HG03520 (cell line): Measurements from ENCODE around the gene FREM2.

ENCODE experiments used
- ATAC-seq: cut with Tn5 transposase; IDR thresholded peaks from one replicate; pipeline ENCODE4 v1.9.1; 2021; ENCODE audit warnings: mild to moderate bottlenecking, moderate library complexity; ENCODE audit not compliant: unreplicated experiment

Gene FREM2, protein sequence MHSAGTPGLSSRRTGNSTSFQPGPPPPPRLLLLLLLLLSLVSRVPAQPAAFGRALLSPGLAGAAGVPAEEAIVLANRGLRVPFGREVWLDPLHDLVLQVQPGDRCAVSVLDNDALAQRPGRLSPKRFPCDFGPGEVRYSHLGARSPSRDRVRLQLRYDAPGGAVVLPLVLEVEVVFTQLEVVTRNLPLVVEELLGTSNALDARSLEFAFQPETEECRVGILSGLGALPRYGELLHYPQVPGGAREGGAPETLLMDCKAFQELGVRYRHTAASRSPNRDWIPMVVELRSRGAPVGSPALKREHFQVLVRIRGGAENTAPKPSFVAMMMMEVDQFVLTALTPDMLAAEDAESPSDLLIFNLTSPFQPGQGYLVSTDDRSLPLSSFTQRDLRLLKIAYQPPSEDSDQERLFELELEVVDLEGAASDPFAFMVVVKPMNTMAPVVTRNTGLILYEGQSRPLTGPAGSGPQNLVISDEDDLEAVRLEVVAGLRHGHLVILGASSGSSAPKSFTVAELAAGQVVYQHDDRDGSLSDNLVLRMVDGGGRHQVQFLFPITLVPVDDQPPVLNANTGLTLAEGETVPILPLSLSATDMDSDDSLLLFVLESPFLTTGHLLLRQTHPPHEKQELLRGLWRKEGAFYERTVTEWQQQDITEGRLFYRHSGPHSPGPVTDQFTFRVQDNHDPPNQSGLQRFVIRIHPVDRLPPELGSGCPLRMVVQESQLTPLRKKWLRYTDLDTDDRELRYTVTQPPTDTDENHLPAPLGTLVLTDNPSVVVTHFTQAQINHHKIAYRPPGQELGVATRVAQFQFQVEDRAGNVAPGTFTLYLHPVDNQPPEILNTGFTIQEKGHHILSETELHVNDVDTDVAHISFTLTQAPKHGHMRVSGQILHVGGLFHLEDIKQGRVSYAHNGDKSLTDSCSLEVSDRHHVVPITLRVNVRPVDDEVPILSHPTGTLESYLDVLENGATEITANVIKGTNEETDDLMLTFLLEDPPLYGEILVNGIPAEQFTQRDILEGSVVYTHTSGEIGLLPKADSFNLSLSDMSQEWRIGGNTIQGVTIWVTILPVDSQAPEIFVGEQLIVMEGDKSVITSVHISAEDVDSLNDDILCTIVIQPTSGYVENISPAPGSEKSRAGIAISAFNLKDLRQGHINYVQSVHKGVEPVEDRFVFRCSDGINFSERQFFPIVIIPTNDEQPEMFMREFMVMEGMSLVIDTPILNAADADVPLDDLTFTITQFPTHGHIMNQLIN (N-terminal part only)

DNA sequence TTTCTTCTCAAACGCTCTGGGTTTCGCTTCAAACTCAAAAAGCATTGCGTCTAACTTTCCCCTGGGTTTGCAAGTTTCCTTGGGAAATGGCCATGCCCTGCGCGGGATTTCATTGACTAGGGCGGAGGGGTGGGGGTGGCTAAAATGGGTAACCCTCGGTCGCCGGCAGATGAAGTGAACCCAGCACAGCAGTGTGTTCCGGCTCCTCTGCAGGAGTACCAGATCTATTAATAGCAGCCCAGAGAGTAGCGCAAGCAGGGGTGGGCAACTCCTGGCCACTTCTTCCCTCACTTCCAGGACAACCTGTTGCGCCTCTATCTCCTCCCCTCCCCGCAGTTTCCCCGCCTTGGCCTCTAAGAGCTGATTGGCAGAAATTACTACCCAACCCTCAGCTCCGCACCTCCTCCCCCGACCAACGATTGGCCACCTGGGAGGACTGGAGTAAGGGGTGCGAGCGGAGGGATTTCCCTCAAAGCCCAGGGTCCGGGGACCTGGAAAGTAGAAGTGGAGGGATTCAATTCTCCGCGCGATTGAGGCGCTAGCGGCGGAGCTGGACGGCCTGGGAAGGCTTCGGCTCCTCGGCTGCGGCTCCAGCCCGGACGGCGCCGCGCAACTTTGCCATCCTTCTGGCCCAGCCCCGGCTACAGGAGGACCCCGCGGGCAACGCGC lies at the start of gene FREM2:
FREM2 (plus strand) TSS at position 501 of the 669 bp plus-strand sequence. CDS start 268 bp downstream, outside the sequence.
- no peak for ATAC-seq

DNA sequence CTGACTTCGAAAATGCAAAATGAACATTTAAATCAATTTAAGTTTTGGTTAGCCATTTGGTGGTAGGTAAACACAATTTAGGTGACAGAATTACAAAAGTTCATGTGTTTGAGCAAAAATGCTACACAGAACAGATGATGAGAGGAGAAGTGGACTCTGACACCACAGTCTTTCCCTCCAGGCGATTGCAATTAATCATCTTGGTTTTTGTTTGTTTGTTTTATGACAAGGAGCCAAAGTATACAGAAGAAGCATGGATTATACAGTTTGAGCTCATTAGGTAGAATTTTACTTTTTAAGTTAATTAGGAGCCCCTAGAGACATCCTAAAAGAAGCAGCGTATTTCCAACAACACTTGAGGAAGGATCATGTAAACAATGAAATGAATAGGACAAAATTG lies 49.3 kb upstream of the FREM2 start:
- ATAC-seq: no peak

DNA sequence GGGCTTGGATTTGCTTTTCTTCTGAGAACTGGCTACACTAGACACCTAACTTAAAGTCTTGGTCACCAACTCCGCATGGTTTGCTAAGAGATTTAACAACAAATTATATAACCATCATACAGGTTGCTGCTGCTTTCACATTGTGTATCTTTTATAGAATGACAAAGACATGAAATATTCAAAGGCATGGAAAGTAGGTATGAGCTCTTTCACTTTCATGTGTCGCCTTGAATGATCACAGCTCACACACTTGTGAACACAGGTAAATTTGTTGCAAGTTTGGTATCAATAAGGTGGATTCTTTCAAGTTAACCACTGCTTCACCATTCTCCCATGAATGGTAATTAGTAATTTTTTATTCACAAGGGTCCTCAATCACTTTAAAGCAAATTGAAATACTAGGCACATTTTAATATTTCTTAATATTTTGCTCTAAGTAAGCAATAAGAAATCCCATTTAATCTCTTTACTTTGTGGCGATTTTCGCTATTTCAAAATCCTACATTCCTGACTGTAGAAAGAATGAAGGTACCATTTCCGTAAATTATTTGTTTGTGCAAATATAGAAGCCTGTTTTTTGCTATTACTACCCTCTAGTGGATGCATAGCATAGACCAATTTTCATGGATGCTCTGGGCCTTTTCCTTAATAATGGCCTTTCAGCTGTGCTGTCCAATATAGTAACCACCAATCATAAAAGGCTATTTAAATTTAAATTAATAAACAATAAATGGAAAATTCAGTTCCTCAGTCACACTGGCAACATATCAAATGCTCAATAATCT lies 45.5 kb upstream of the FREM2 start:
- no peak for ATAC-seq

DNA sequence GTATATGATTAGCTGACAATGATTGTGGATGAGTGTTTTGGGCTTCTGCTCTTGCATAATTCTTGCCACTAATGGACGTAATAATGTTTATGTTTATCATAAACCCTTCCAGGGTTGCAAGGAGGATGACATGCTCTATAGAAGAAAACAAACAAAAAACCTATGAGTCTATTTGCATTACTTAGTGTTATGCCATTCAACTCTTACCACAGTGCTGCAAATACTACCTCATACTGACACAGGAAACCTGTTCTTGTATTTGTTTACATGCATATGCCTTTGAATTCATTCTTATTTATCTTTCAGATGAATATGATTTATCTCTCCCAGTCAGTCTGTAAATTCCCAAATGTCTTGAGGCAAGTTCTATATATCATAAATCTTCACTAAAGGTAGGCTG lies 39.6 kb upstream of the FREM2 start:
- no peak for ATAC-seq

DNA sequence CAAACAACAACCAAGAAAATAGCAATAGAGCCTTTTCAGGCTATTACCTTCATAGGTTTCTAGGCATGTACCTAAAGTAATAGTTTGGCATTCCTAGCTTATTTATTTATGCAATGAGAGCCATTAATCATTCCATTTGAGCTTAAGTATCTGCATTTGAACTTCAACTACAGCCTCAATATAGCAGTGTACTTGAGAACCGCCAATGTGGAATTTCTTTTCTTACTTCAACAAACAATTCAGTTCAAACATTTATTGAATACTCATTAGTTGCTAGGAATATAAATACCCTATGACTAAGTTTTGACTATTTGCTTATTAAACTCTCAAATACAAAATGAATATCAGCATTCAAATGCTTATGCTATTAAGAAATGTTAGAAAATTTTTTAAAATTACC lies 38.0 kb upstream of the FREM2 start:
- no peak for ATAC-seq

DNA sequence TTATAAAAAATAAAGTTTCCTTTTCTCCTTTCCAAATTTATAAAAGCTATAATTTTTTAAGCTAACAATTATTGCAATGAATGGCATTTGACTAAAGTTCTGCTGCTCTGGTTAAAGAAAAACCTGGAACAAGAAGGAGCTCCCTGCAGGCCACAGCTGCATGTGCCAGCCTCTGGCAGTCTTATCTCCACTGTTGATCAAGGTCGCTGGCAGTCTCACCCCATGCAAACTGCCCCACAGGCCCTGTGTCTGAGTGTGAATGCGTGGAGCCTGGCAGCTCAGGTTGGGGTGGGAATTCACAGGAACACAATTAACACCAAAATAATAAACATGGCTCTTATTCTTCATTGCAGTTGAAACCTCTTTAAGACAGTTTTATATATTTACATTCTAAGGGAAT lies 30.2 kb upstream of the FREM2 start:
- no peak for ATAC-seq

DNA sequence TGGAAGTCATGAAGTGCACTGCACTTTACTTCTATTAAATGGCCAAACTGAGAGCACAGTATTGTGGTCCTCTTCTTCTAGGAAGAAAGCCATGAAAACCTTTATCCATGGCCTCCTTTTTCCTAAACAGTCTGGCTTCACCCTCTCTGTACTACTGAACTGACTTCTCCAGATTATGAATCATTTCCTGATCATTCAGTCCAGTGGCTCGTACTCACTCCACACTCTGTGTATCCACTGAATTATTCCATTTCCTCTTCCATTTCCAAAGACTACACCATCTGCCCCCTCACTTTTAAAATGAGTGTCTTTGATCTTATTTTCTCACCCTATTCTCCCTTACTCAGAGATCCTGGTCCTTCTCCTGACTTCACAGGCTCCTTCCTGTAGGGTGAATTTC lies 29.7 kb upstream of the FREM2 start:
- ATAC-seq: no peak

DNA sequence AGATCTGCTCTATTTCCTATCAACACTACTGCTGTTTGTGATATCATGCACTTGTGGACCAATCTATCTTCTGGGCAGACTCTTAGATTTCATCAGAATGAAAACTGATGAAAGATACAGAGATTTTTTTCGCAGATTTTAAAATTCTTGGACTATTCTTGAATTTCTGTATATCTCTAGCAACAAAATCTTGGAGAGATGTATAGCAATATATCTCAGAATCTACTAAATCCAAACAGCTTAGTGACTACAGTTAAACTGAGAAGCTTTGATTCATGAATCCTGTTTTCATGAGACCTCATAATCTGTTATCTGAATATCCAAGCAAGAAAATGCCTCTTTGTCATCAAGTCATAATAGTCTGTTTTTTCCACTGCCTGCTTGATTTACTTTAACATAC lies 28.0 kb upstream of the FREM2 start:
- ATAC-seq: no peak

DNA sequence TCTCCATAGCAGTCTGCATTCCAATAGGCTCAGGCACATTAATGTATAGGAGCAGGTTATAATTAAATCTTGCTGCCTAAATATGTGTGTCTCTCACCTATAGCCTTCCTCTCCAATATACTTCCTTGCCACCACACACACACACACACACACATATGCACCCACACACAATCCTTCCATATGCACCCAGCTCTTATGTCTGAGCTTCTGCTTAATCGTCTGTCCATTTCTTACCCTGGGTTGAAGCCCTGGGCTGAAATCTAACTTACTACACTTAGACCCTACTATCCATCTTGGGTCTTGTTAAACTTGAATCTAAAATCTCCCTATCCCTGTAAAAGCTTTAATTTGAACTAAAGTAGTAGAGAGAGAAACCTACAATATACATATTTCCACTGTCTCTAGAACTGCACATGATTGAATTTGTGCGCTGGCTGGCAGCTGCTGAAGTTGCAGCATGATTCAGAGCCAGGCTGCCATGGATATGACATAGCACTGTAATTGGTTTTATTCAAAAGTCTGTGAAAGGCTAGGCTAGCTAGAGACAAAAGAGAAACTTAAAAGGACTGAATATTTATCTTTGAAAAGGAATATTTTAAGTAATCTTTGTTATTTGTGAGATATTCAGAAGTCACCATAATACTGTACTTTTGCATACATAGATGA lies 25.7 kb upstream of the FREM2 start:
- no peak for ATAC-seq

DNA sequence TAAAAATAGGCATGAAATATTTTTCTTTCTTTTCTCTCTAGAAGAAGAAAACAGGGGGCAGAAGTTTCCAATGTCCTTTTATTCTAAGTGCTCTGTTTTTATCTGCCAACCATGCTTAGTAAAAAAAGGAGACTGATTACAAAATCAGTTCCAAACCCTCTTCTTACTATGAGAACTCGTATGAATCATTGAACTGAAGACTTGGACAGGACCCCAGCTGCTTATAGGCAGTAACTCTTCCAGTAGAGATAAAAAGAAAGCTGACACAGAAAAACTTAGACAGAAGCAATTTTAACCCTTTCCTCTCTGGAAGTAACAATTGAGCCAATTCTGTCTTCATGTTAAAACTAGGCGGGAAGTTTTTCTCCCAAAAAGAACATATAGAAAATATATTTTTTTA lies 24.5 kb upstream of the FREM2 start:
- ATAC-seq: no peak

DNA sequence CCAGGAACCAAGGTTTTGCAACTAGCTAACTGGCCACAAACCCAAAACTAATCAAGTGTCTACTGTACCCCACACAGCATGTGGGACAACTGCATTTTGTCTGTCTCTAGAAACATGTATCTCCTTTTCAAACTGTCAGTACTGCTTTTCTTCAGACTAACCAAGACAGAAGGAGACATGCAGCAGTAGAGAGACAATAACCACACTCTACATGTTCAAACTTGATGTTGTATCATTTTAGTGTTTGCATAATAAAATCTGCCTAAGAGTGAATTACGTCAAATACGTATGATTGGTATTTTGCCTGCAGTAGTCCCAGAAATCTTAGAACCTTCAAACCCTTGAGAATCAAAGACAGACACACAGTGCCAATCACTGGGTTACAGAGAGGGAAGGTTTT lies 22.0 kb upstream of the FREM2 start:
- ATAC-seq: no peak

DNA sequence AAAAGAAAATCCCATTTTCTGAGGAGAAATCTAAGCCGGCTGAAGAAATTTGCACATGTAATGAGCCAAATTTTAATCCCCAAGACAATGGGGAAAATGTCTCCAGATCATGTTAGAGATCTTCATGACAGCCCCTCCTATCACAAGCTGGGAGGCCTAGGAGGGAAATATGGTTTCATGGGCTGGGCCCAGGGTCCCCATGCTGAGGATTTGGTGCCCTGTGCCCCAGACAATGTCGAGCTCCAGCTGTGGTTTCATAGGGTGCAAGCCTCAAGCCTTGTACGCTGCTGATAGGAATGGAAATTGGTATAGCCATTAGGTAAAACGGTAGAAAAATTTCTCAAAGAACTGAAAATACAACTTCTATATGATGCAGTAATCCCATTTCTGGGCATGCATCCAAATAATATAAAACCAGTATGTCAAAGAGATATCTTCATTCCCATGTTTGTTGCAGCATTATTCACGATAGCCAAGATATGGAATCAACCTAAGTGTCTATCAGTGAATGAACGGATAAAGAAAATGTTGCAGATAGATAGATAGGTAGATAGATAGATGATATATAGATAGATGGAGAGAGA lies 19.3 kb upstream of the FREM2 start:
- no peak for ATAC-seq

DNA sequence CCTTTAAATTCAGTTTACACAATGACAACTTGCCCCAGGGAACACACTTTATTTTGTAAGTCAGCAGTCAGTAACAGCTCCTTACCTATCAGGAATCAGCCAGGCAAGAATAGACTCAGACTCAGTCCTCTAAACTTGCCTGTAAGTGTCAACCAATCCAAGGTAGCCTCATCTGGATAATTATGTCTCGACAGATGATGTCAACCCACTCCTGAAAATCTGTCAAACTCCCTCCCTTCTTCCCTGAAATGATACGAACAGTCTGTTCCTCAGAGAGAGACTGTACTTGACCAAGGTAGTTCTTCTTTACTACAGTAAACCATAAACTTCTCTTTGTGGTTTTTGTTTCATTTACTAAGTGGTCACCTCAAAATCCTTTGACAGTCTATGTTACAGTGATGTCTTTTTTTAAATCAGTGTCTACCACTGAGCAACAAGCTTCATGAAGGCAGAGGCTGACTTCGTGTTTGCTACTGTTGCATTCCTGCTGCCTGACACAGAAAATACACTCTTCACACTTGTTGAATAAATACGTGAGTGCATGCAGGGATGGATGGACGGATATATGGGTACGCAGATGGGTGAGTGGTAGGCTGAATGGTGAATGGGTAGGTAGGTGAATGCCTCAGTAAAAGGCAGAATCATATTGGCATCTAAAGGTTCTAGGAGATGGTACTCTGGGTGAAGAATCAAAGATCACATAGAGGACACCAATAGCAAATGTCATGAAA lies 17.5 kb upstream of the FREM2 start:
- ATAC-seq: no peak

DNA sequence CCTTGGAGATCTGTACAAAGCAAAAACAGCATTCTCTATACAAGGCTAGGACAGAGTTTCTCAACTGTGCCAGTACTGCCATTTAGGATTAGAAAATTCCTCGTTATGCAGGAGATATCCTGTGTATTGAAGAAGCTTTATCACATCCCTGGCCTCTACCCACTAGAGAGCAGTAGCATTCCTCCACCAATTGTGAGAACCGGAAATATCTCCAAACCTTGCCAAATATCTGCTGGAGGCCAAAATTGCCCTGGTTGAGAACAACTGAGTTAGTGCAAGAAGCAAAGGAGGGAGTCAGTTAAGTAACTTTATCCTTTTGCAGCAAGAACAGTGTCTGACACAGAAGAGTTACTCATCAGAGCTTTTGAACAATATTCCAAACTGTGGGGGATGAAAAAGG lies 16.2 kb upstream of the FREM2 start:
- ATAC-seq: no peak

DNA sequence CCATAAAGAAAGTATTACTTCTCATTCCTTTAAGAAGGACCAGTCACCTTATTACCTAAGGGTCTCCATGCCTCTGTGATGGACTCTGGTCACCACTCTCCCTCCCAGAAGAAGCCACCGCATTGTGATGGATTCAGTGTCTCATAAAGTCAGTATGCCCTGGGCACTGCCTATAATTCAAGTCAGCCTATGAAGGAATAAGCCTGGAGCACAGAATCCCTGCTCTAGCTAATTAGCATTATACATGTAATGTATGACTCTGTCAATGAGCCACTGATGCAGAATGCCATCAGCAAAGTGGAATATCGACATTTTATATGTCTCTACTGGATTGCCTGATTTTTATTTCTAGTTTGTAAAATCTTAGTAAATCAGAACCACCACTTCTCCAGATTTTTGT lies 14.9 kb upstream of the FREM2 start:
- ATAC-seq: no peak

DNA sequence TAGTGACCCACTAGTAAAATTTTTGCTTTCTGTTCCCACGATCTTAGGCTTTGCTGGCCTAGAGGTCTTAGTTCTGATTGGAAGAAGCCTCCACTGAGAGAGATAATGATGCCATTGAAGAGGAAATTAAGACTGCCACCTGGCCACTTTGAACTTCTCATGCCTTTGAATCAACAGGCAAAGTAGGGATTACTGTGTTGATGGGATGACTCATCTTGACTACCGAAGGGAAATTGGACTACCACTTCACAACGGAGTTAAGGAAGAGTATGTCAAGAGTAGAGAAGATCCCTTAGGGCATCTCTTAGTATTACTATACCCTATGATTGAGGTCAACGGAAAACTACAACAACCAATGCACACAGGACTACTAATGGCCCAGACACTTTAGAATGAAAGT lies 12.7 kb upstream of the FREM2 start:
- no peak for ATAC-seq

DNA sequence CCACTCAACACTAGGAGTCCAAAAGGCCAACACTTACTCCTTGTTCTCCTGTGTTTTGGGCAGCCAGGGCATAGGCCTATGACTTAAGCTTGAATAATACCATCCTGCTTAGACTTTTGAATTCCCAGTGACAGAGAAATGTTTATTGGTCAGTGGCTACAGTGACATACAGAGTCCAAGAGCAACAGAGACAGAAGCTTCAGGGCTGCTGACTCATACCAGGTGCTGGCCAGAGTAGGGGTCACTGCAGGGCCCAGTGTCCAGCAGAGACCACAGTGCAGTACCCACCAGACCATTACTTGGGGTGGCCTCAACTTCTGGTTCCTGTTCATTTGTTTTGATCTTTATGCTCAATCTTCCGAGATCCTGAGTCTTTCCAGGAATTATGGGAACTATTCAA lies 6.0 kb upstream of the FREM2 start:
- no peak for ATAC-seq

DNA sequence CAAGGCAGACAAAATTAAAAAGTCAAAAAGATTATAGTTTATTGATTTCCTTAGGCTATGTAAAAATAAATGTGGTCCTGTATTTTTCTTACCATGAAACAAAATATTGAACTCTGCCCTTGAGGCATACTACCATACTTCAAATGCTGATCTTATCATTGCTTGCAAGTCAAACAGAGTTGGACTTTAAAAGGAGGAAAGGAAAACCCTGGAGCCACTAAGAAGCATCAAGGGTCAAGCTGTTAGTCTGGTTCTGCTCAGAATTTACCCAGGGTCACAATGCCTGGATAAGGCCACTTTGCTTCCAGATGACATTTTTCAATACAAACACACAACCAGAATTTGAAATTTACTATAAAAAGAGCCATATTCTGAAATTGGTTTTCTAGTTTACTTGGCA lies 2.2 kb upstream of the FREM2 start:
- no peak for ATAC-seq

DNA sequence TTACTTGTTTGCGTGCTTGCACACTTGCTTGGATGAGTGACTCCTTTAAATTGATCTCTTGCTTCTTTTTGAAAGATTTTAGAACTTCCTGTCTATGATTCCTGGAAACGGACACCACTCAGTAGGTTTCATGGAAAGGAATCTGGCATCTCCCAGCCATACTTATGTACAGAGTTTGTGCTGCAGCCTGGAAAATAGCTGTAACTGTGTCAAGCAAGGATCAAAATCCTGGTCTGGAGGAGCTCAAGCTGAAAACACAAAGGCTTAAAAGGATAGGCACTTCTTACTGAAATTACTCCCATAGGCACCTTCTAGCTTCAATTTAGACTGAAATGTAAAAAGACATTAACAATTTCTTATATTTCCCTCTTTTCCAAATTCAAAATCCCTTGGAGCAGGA lies 1.4 kb upstream of the FREM2 start:
- no peak for ATAC-seq
